Muscle of back (tissue), 11 donors: ENCODE measurements around the gene CHST12. TPM values are rescaled to one million over a fixed set of nuclear protein-coding genes. Genes with fewer than 3 reads are reported as not detected.

Experiments used
- DNase-seq, 3 donors: peaks; one replicate each; pipeline versions ENCODE4 v3.0.0 to v3.0.0-alpha.2; 2013
- polyA plus RNA-seq, 10 donors: library from polyadenylated mRNA; unstranded; fragments of 120-200 nt; gene quantifications; one replicate each; pipeline ENCODE4 v1.2.1, GENCODE V29; 2013; ENCODE audit not compliant: insufficient read length in 10 of 10

The CHST12 gene
- polyA plus RNA-seq, 10 donors, result 7.3 to 15.3 (median 9.1) TPM

- DNase-seq, result peak in 1 of 3 donors; percentile 81
Measured at GRCh38 chr7:2477447-2478398, 74.3 kb downstream of the CHST12 start.

GRCh38 chr7:2478399-2478785 lies 75.0 kb downstream of the CHST12 start:
- peak in 2 of 3 donors; percentile 66 to 72 for DNase-seq

GRCh38 chr7:2478800-2479199 lies 75.4 kb downstream of the CHST12 start:
- DNase-seq, result peak in 1 of 3 donors; percentile 45

- DNase-seq, result no peak
Measured at GRCh38 chr7:2479276-2480069, 76.1 kb downstream of the CHST12 start.

GRCh38 chr7:2480070-2480408 lies 76.6 kb downstream of the CHST12 start:
- DNase-seq, result peak in 2 of 3 donors; percentile 69 to 84

- DNase-seq, result no peak
Measured at GRCh38 chr7:2481195-2481594, 77.8 kb downstream of the CHST12 start.

GRCh38 chr7:2482725-2483451 lies 79.5 kb downstream of the CHST12 start:
- DNase-seq, result peak in 1 of 3 donors; percentile 28

- peak in 1 of 3 donors; percentile 78 for DNase-seq
Measured at GRCh38 chr7:2483494-2483893, 80.1 kb downstream of the CHST12 start.

GRCh38 chr7:2484868-2485267 lies 81.5 kb downstream of the CHST12 start:
- no peak for DNase-seq

- DNase-seq, result peak; percentile 61 to 96 (median 91)
Measured at GRCh38 chr7:2487586-2488271, 84.3 kb downstream of the CHST12 start.

- DNase-seq, result no peak
Measured at GRCh38 chr7:2488272-2488645, 84.8 kb downstream of the CHST12 start.

- no peak for DNase-seq
Measured at GRCh38 chr7:2488681-2489080, 85.3 kb downstream of the CHST12 start.

- peak in 1 of 3 donors; percentile 84 for DNase-seq
Measured at GRCh38 chr7:2490181-2490651, 86.8 kb downstream of the CHST12 start.

- no peak for DNase-seq
Measured at GRCh38 chr7:2492038-2492437, 88.6 kb downstream of the CHST12 start.

- DNase-seq, result peak in 1 of 3 donors; percentile 61
Measured at GRCh38 chr7:2493205-2494164, 90.1 kb downstream of the CHST12 start.

GRCh38 chr7:2494191-2495130 lies 91.0 kb downstream of the CHST12 start:
- no peak for DNase-seq

GRCh38 chr7:2495418-2496299 lies 92.2 kb downstream of the CHST12 start:
- DNase-seq, result peak in 1 of 3 donors; percentile 84

GRCh38 chr7:2496375-2496774 lies 93.0 kb downstream of the CHST12 start:
- no peak for DNase-seq
